HepG2 (cell line): ENCODE data around the gene WWTR1. TPM values are rescaled to one million over a fixed set of nuclear protein-coding genes. Genes with fewer than 3 reads are reported as not detected.

Experiments used
- ATM ChIP-seq: fragments of 450-650 bp; IDR thresholded peaks from 2 replicates; pipeline ENCODE4 v1.7.1; 2017; ENCODE audit warnings: mild to moderate bottlenecking, borderline replicate concordance
- CREBL2 ChIP-seq: sonication (generic); formaldehyde crosslinking; IDR thresholded peaks from 2 replicates; pipeline ENCODE4 v1.8.1; 2023; ENCODE audit warnings: missing genetic modification reagents, mild to moderate bottlenecking, borderline replicate concordance
- DPF2 ChIP-seq: sonication (generic); formaldehyde crosslinking; IDR thresholded peaks from 2 replicates; pipeline ENCODE4 v1.4.0; 2020; ENCODE audit warnings: mild to moderate bottlenecking, low read depth, missing genetic modification reagents, borderline replicate concordance
- FOXA1 ChIP-seq, 2 experiments: fragments of 450-650 bp in 1 of 2; sonication (generic) in 1 of 2; formaldehyde crosslinking in 1 of 2; IDR thresholded peaks; 2 replicates each; pipeline versions ENCODE4 v1.4.0 to v1.6.1; 2016 to 2020; ENCODE audit warnings: missing genetic modification reagents in 1 of 2
- KAT2B ChIP-seq: fragments of 150-350 bp; IDR thresholded peaks from 2 replicates; pipeline ENCODE4 v1.6.1; 2014; ENCODE audit warnings: low read depth, low read length, borderline replicate concordance
- KDM6A ChIP-seq: IDR thresholded peaks from 2 replicates; pipeline ENCODE4 v1.6.1; 2016; ENCODE audit warnings: low read depth
- KLF13 ChIP-seq: sonication (generic); formaldehyde crosslinking; IDR thresholded peaks from 2 replicates; pipeline ENCODE4 v1.4.0; 2020; ENCODE audit warnings: mild to moderate bottlenecking, missing genetic modification reagents
- KMT2A ChIP-seq: sonication (generic); formaldehyde crosslinking; IDR thresholded peaks from 2 replicates; pipeline ENCODE4 v1.4.0; 2020; ENCODE audit warnings: missing genetic modification reagents
- NAIF1 ChIP-seq: sonication (generic); formaldehyde crosslinking; IDR thresholded peaks from 2 replicates; pipeline ENCODE4 v1.5.0; 2020; ENCODE audit warnings: mild to moderate bottlenecking, missing genetic modification reagents, borderline replicate concordance
- PAWR ChIP-seq: sonication (generic); formaldehyde crosslinking; IDR thresholded peaks from 2 replicates; pipeline ENCODE4 v1.4.0; 2020; ENCODE audit warnings: missing genetic modification reagents, mild to moderate bottlenecking, borderline replicate concordance
- SP2 ChIP-seq: sonication (generic); formaldehyde crosslinking; IDR thresholded peaks from 2 replicates; pipeline ENCODE4 v1.5.1; 2020; ENCODE audit warnings: mild to moderate bottlenecking, missing genetic modification reagents
- SRSF1 ChIP-seq: fragments of 200-400 bp; formaldehyde crosslinking; optimal IDR thresholded peaks from 2 replicates; pipeline ENCODE3; 2017; ENCODE audit warnings: mild to moderate bottlenecking, low read depth, low read length, moderate library complexity
- TAF1 ChIP-seq: sonication (generic); formaldehyde crosslinking; IDR thresholded peaks from 2 replicates; pipeline ENCODE4 v1.4.0; 2020; ENCODE audit warnings: missing genetic modification reagents
- U2AF1 ChIP-seq: fragments of 200-400 bp; formaldehyde crosslinking; optimal IDR thresholded peaks from 2 replicates; pipeline ENCODE3; 2017; ENCODE audit warnings: mild to moderate bottlenecking, low read depth, low read length
- UBTF ChIP-seq: sonication (generic); formaldehyde crosslinking; IDR thresholded peaks from 2 replicates; pipeline ENCODE4 v1.4.0; 2020; ENCODE audit warnings: mild to moderate bottlenecking, missing genetic modification reagents
- WIZ ChIP-seq: sonication (generic); formaldehyde crosslinking; IDR thresholded peaks from 2 replicates; pipeline ENCODE4 v1.5.1; 2020; ENCODE audit warnings: mild to moderate bottlenecking, missing genetic modification reagents
- ZBTB49 ChIP-seq: sonication (generic); formaldehyde crosslinking; IDR thresholded peaks from 2 replicates; pipeline ENCODE4 v1.4.0; 2020; ENCODE audit warnings: missing genetic modification reagents, borderline replicate concordance
- ZBTB7B ChIP-seq: sonication (generic); formaldehyde crosslinking; IDR thresholded peaks from 2 replicates; pipeline ENCODE4 v1.4.0; 2020; ENCODE audit warnings: missing genetic modification reagents
- ZFAT ChIP-seq: sonication (generic); formaldehyde crosslinking; conservative IDR thresholded peaks from 2 replicates; pipeline ENCODE4 v1.8.1; 2023; ENCODE audit warnings: missing genetic modification reagents, inconsistent platforms
- ZNF512 ChIP-seq: sonication (generic); formaldehyde crosslinking; IDR thresholded peaks from 2 replicates; pipeline ENCODE4 v1.4.0; 2020; ENCODE audit warnings: mild to moderate bottlenecking, missing genetic modification reagents
- ZNF782 ChIP-seq: sonication (generic); formaldehyde crosslinking; IDR thresholded peaks from 2 replicates; pipeline ENCODE4 v1.4.0; 2020; ENCODE audit warnings: missing genetic modification reagents, mild to moderate bottlenecking, borderline replicate concordance
- polyA plus RNA-seq, 8 experiments: library from polyadenylated mRNA; depleted of rRNA in 3 of 8; stranded (reverse) in 7 of 8; unstranded in 1 of 8; fragments of >200 nt; fragmentation: Illumina TruSeq in 4 of 8; extraction: Trizol in 4 of 8; gene quantifications; 2 replicates each; pipeline versions ENCODE4 v1.2.1 to v1.2.3, GENCODE V29; 2011 to 2016; ENCODE audit warnings: low read depth in 4 of 8, missing spikeins in 1 of 8, mixed read lengths in 1 of 8; ENCODE audit not compliant: insufficient read depth in 1 of 8
- total RNA-seq, 5 experiments: library from RNA; depleted of rRNA; stranded (reverse); fragments of >200 nt; fragmentation: Illumina TruSeq; extraction: Trizol; gene quantifications; 2 replicates each; pipeline ENCODE4 v1.2.3, GENCODE V29; 2016; ENCODE audit warnings: low read depth in 1 of 5

Gene WWTR1
- total and polyA plus RNA-seq, 2 of the 13 experiments (the other 11 are each of a cell fraction or from before 2014, with no cell fraction given) = 19.7 to 139 TPM

GRCh38 chr3:149493315-149494021 is 164.4 kb downstream of the WWTR1 start (continued):
- TF ChIP-seq UBTF (CRISPR knock-in tag) (peak; percentile 56; the same call in 1 of the 2 replicates), WIZ (CRISPR knock-in tag) (no peak; the same call in 1 of the 2 replicates), U2AF1 (no peak), KAT2B (no peak), SRSF1 (no peak), KDM6A (peak; percentile 82), PAWR (CRISPR knock-in tag) (no peak), SP2 (CRISPR knock-in tag) (no peak), ZNF512 (CRISPR knock-in tag) (0 out of 2 replicates have a peak, but pooled peaks have one; percentile 41), KLF13 (CRISPR knock-in tag) (no peak), DPF2 (CRISPR knock-in tag) (peak; percentile 75; the same call in 1 of the 2 replicates), ZFAT (CRISPR knock-in tag) (no peak), ZBTB7B (CRISPR knock-in tag) (peak; percentile 69; the same call in 1 of the 2 replicates), FOXA1 (IDR thresholded peaks at IDR 0.05) (no peak), FOXA1 (CRISPR knock-in tag; IDR thresholded peaks at IDR 0.05) (peak; percentile 49; the same call in 1 of the 2 replicates), ATM (no peak), TAF1 (CRISPR knock-in tag) (peak; percentile 57; the same call in 1 of the 2 replicates), NAIF1 (CRISPR knock-in tag) (no peak), ZNF782 (CRISPR knock-in tag) (no peak), KMT2A (0 out of 2 replicates have a peak, but pooled peaks have one; percentile 28), CREBL2 (CRISPR knock-in tag) (no peak), ZBTB49 (CRISPR knock-in tag) (no peak)
